Naive thymus-derived CD4-positive, alpha-beta T cell (primary cell): Measurements from ENCODE around the gene BMPR1B. TPM values are rescaled to one million over a fixed set of nuclear protein-coding genes. Genes with fewer than 3 reads are reported as not detected.

Experiments used
- ATAC-seq: fragments of 150-1000 bp; cut with Tn5 transposase; 2 replicates; pipeline ENCODE4 v1.10.0; 2021; ENCODE audit warnings: mild to moderate bottlenecking, moderate library complexity
- CTCF ChIA-PET: fragments of 350-600 bp; sonication (Branson Sonifier 250); formaldehyde crosslinking; loops from one replicate; lab custom pipeline; 2021; ENCODE audit warnings: antibody characterized with exemption; lab: Charles Lee
- POLR2A ChIA-PET: fragments of 350-600 bp; sonication (Branson Sonifier 250); formaldehyde crosslinking; loops from one replicate; lab custom pipeline; 2021; ENCODE audit warnings: antibody characterized with exemption, inconsistent platforms; lab: Charles Lee
- DNase-seq, 9 donors: peaks; one replicate each; pipeline versions ENCODE4 v3.0.0 to v3.0.0-alpha.2; 2020 to 2022; ENCODE audit warnings: mixed read lengths in 1 of 9
- H3K27ac ChIP-seq: one replicate; pipeline ENCODE4 v1.7.0; 2013; ENCODE audit warnings: mild to moderate bottlenecking, low read depth, low read length, moderate library complexity
- H3K27me3 ChIP-seq, 2 donors: one replicate each; pipeline ENCODE4 v1.7.0; 2013; ENCODE audit warnings: low read length in 2 of 2, mild to moderate bottlenecking in 2 of 2, moderate library complexity in 2 of 2; ENCODE audit not compliant: control insufficient read depth in 2 of 2, insufficient read depth in 2 of 2
- H3K36me3 ChIP-seq, 3 experiments: 1 replicate in 2 of 3; 2 replicates in 1 of 3; pipeline ENCODE4 v1.7.0; 2013; ENCODE audit warnings: low read length in 3 of 3, mild to moderate bottlenecking in 3 of 3, moderate library complexity in 1 of 3; ENCODE audit not compliant: insufficient read depth in 3 of 3, control insufficient read depth in 2 of 3
- H3K4me1 ChIP-seq, 2 donors: one replicate each; pipeline ENCODE4 v1.7.0; 2013; ENCODE audit warnings: low read length in 2 of 2, mild to moderate bottlenecking in 2 of 2, moderate library complexity in 1 of 2; ENCODE audit not compliant: control insufficient read depth in 2 of 2, insufficient read depth in 2 of 2
- H3K4me3 ChIP-seq: 2 replicates; pipeline ENCODE4 v1.7.0; 2013; ENCODE audit warnings: mild to moderate bottlenecking, low read length
- H3K9me3 ChIP-seq, 3 experiments: 1 replicate in 2 of 3; 2 replicates in 1 of 3; pipeline ENCODE4 v1.7.0; 2013; ENCODE audit warnings: low read length in 3 of 3; ENCODE audit not compliant: control insufficient read depth in 2 of 3
- H3K27ac Mint-ChIP-seq, 9 donors: one replicate each; pipeline ENCODE4 v1.8.0; 2020 to 2022; ENCODE audit warnings: mixed read lengths in 9 of 9, mild to moderate bottlenecking in 8 of 9, moderate library complexity in 5 of 9, inconsistent platforms in 2 of 9
- H3K27me3 Mint-ChIP-seq, 5 donors: one replicate each; pipeline ENCODE4 v1.8.0; 2021 to 2022; ENCODE audit warnings: mixed read lengths in 5 of 5, mild to moderate bottlenecking in 1 of 5
- H3K36me3 Mint-ChIP-seq, 5 donors: one replicate each; pipeline ENCODE4 v1.8.0; 2020 to 2022; ENCODE audit warnings: mixed read lengths in 5 of 5, mild to moderate bottlenecking in 3 of 5, inconsistent platforms in 1 of 5
- H3K4me1 Mint-ChIP-seq, 7 donors: one replicate each; pipeline ENCODE4 v1.8.0; 2020 to 2022; ENCODE audit warnings: mixed read lengths in 7 of 7, mild to moderate bottlenecking in 3 of 7, inconsistent platforms in 1 of 7
- H3K4me3 Mint-ChIP-seq, 10 donors: one replicate each; pipeline ENCODE4 v1.8.0; 2020 to 2022; ENCODE audit warnings: mild to moderate bottlenecking in 10 of 10, mixed read lengths in 10 of 10, moderate library complexity in 6 of 10, inconsistent platforms in 2 of 10
- H3K9me3 Mint-ChIP-seq, 11 donors: one replicate each; pipeline ENCODE4 v1.8.0; 2020 to 2022; ENCODE audit warnings: mixed read lengths in 11 of 11, mild to moderate bottlenecking in 4 of 11, inconsistent platforms in 1 of 11, moderate library complexity in 1 of 11
- intact Hi-C, 2 donors: fragments of 100-400 bp; cut with micrococcal nuclease; formaldehyde crosslinking; loops; one replicate each; pipeline ENCODE4 v1.15.1; 2023
- polyA plus RNA-seq, 2 donors: library from polyadenylated mRNA; unstranded; fragments of 300-500 nt; fragmentation: Illumina TruSeq; gene quantifications; one replicate each; pipeline ENCODE4 v1.2.3, GENCODE V29; 2021
- total RNA-seq, 6 experiments: library from RNA in 5 of 6; stranded (reverse) in 5 of 6; gene quantifications; 1 replicate in 5 of 6; 2 replicates in 1 of 6; pipeline ENCODE4 v1.2.3 and lab custom pipeline; 2021 to 2026

The BMPR1B gene
- total and polyA plus RNA-seq, 7 experiments from 2014 or later, result 0.07 to 0.14 (median 0.11) TPM; not detected in 3

GRCh38 chr4:95158045-95158444 is 400.3 kb downstream of the BMPR1B start:
- intact Hi-C loops, result loop anchor here (5.0 kb wide), 2 partner anchors 389 to 1994 kb away; partner anchors contain the start of gene UNC5C (in 1 of the 2)
- no peak overlapping the region for H3K4me3 Mint-ChIP-seq
- CTCF ChIA-PET, result interaction anchor here (1.6 kb wide), 1 partner anchor 10 kb away, joined by 5 read pairs; no protein-coding TSS in a partner anchor

DNA sequence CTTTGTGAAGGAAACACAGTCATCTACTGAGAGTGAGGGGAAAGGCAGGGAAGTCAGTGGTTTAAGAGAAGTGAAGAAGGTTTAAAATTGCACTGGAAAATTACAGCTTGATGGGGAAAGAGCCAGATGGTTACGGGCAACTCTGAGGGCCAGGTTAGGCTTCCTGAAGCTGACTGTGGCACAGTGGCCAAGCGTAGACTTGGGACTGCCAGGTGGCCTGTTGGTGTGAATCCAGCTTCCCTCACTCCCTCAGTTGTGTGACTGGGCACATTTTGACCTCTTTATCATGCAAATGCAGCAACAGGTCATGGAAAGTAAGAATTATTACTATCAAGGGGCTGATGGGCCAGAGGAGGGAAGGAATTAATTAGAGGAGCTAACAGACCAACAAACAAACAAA is 400.9 kb downstream of the BMPR1B start:
- DNase-seq (no peak), ATAC-seq (no peak)
- no peak overlapping the region for H3K27ac ChIP-seq
- peak overlapping the region in 1 of 10 donors; percentile 16 for H3K4me3 Mint-ChIP-seq
- H3K27me3 ChIP-seq, result no peaks in the 10 kb centered on the region
- H3K4me1 ChIP-seq, result peaks cover 4 to 11% of the 10 kb centered on the region in 2 donors
- no peaks in the 10 kb centered on the region for H3K9me3 Mint-ChIP-seq
- no peaks in the 10 kb centered on the region for H3K36me3 ChIP-seq
- ChIA-PET POLR2A (no interaction called here), CTCF (interaction anchor here (0.6 to 1.6 kb wide), 3 partner anchors 9 to 1695 kb away, joined by 3 to 5 read pairs (median 3); no protein-coding TSS in a partner anchor)
- peak overlapping the region in 1 of 9 donors; percentile 41 for H3K27ac Mint-ChIP-seq
- H3K9me3 ChIP-seq, result no peaks in the 10 kb centered on the region
- H3K4me3 ChIP-seq, result no peak overlapping the region
- peaks cover 12 to 44% (median 16%) of the 10 kb centered on the region in 7 donors for H3K4me1 Mint-ChIP-seq
- peaks cover 0 to 1% (median 0%) of the 10 kb centered on the region in 5 donors for H3K36me3 Mint-ChIP-seq
- peaks cover 0 to 41% (median 0%) of the 10 kb centered on the region in 5 donors for H3K27me3 Mint-ChIP-seq
- intact Hi-C loops, result loop anchor here (5.0 kb wide), 2 partner anchors 389 to 1994 kb away; partner anchors contain the start of gene UNC5C (in 1 of the 2)

More at GRCh38 chr4:95158045-95158444, 400.3 kb downstream of the BMPR1B start:
- no peak overlapping the region for H3K27ac ChIP-seq
- H3K9me3 Mint-ChIP-seq, result no peaks in the 10 kb centered on the region
- no peak for ATAC-seq
- no peaks in the 10 kb centered on the region for H3K36me3 ChIP-seq
- no peak overlapping the region for H3K27ac Mint-ChIP-seq
- H3K9me3 ChIP-seq, result no peaks in the 10 kb centered on the region
- peaks cover 4 to 11% of the 10 kb centered on the region in 2 donors for H3K4me1 ChIP-seq
- POLR2A ChIA-PET, result no interaction called here
- H3K27me3 ChIP-seq, result no peaks in the 10 kb centered on the region
- peaks cover 0 to 45% (median 0%) of the 10 kb centered on the region in 5 donors for H3K27me3 Mint-ChIP-seq
- H3K4me1 Mint-ChIP-seq, result peaks cover 12 to 44% (median 16%) of the 10 kb centered on the region in 7 donors
- H3K4me3 ChIP-seq, result no peak overlapping the region
- H3K36me3 Mint-ChIP-seq, result peaks cover 0 to 1% (median 0%) of the 10 kb centered on the region in 5 donors
- no peak for DNase-seq

- Mint-ChIP-seq H3K36me3 (peaks cover 0 to 1% (median 0%) of the 10 kb centered on the region in 5 donors), H3K4me1 (peaks cover 12 to 44% (median 16%) of the 10 kb centered on the region in 7 donors), H3K4me3 (no peak overlapping the region), H3K9me3 (no peaks in the 10 kb centered on the region), H3K27me3 (peaks cover 0 to 39% (median 0%) of the 10 kb centered on the region in 5 donors), H3K27ac (peak overlapping the region in 2 of 9 donors; percentile 12 to 42)
- intact Hi-C loops, result loop anchor here (5.0 kb wide), 2 partner anchors 388 to 1993 kb away; partner anchors contain the start of gene UNC5C (in 1 of the 2)
- Histone ChIP-seq H3K9me3 (no peaks in the 10 kb centered on the region), H3K4me3 (no peak overlapping the region), H3K36me3 (no peaks in the 10 kb centered on the region), H3K4me1 (peaks cover 4 to 11% of the 10 kb centered on the region in 2 donors), H3K27me3 (no peaks in the 10 kb centered on the region), H3K27ac (no peak overlapping the region)
- ATAC-seq, result no peak
- CTCF ChIA-PET, result interaction anchor here (0.6 to 1.6 kb wide), 3 partner anchors 8 to 1694 kb away, joined by 3 to 5 read pairs (median 3); no protein-coding TSS in a partner anchor
- POLR2A ChIA-PET, result no interaction called here
- no peak for DNase-seq
Measured at GRCh38 chr4:95159384-95159783, 401.6 kb downstream of the BMPR1B start.

DNA sequence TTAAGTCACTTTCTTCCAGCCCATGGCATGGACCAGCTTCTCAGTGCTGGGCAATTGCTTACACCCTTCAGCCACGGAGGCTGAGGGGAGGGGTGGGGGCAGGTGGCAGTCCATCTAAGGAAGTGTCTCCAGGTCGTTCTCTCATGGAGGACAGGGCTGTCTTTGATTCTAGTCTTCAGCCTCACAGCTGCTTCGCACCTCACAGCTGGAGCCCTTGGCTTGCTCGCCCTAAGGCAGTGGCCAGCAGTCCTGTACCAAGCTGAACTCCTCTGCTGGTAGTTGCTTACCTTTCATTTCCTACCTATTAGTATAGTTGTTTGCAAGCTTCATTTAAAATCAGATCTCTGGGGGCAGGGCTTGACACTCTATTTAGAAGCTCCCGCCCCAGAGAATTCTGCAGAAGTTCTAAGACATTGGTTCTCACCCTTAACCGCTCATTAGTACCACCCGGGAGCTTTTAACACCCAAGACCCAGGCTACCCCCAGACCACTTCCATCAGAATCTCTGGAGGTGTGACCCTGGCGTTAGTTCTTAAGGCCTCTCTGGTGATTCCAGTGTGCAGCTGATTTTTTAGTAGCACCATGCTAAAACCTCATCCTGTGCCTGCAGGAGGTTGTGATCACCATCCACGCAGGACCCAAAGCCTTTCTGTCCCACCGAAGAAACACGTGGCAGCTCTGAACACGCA is 404.2 kb downstream of the BMPR1B start:
- no peak overlapping the region for H3K27ac ChIP-seq
- ChIA-PET CTCF (interaction anchor here (1.5 kb wide), 1 partner anchor 13 kb away, joined by 4 read pairs; no protein-coding TSS in a partner anchor), POLR2A (no interaction called here)
- H3K4me3 ChIP-seq, result no peak overlapping the region
- no peaks in the 10 kb centered on the region for H3K9me3 ChIP-seq
- H3K4me1 ChIP-seq, result no peaks in the 10 kb centered on the region
- Mint-ChIP-seq H3K4me1 (peaks cover 0 to 25% (median 4%) of the 10 kb centered on the region in 7 donors), H3K36me3 (no peaks in the 10 kb centered on the region), H3K27me3 (peaks cover 0 to 36% (median 0%) of the 10 kb centered on the region in 5 donors), H3K27ac (no peak overlapping the region), H3K9me3 (no peaks in the 10 kb centered on the region), H3K4me3 (no peak overlapping the region)
- no peaks in the 10 kb centered on the region for H3K36me3 ChIP-seq
- no peaks in the 10 kb centered on the region for H3K27me3 ChIP-seq
- no peak for ATAC-seq
- intact Hi-C loops, result loop anchor here in 1 of 2 donors (10.0 kb wide), 1 partner anchor 383 kb away; the partner anchor contains the start of gene UNC5C
- no peak for DNase-seq

- ATAC-seq (no peak), DNase-seq (no peak)
- peaks cover 0 to 37% (median 0%) of the 10 kb centered on the region in 5 donors for H3K27me3 Mint-ChIP-seq
- POLR2A ChIA-PET, result interaction anchor here (0.6 kb wide), 1 partner anchor 77 kb away, joined by 4 read pairs; no protein-coding TSS in a partner anchor
- H3K4me3 ChIP-seq, result no peak overlapping the region
- no peak overlapping the region for H3K27ac ChIP-seq
- no peaks in the 10 kb centered on the region for H3K9me3 ChIP-seq
- H3K4me3 Mint-ChIP-seq, result no peak overlapping the region
- intact Hi-C loops, result loop anchor here in 1 of 2 donors (10.0 kb wide), 1 partner anchor 382 kb away; the partner anchor contains the start of gene UNC5C
- no peaks in the 10 kb centered on the region for H3K4me1 ChIP-seq
- peaks cover 0 to 25% (median 2%) of the 10 kb centered on the region in 7 donors for H3K4me1 Mint-ChIP-seq
- H3K27ac Mint-ChIP-seq, result peak overlapping the region in 1 of 9 donors; percentile 60
- H3K27me3 ChIP-seq, result no peaks in the 10 kb centered on the region
- CTCF ChIA-PET, result interaction anchor here (1.5 kb wide), 1 partner anchor 14 kb away, joined by 4 read pairs; no protein-coding TSS in a partner anchor
- no peaks in the 10 kb centered on the region for H3K36me3 Mint-ChIP-seq
- no peaks in the 10 kb centered on the region for H3K36me3 ChIP-seq
- H3K9me3 Mint-ChIP-seq, result no peaks in the 10 kb centered on the region
Measured at GRCh38 chr4:95162867-95163266, 405.1 kb downstream of the BMPR1B start.

DNA sequence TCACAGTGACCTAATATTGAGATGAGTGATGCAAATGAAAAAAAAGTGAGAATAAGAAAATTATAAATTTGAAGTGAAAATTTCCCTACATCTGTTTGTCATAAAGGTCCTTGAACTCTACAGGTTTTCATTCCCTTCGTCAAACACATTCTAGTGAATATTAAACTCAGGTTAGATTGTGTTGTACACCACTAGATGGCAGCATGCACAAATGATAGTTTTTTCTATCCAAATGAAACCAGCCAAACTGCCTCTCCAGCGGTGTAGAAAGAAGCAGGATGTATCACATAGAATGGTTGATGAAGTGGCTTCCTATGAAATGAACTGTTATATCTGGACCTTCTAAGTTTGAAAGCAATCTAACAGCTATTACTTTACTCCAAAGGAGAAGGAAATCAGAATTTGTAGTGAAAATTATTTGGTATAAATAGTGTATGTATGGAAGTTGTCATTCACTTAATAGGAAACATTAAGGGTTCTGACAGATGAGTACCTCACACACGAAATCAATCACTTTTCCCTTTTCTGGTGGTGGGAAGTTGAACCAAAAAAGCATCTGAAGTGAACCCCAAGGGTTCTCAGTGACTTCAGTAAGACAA is 408.3 kb downstream of the BMPR1B start:
- Mint-ChIP-seq H3K9me3 (no peaks in the 10 kb centered on the region), H3K27ac (no peak overlapping the region), H3K4me3 (no peak overlapping the region), H3K27me3 (peaks cover 0 to 11% (median 0%) of the 10 kb centered on the region in 5 donors), H3K36me3 (no peaks in the 10 kb centered on the region), H3K4me1 (peaks cover 0 to 6% (median 0%) of the 10 kb centered on the region in 7 donors)
- no peaks in the 10 kb centered on the region for H3K36me3 ChIP-seq
- H3K4me1 ChIP-seq, result no peaks in the 10 kb centered on the region
- no peak overlapping the region for H3K27ac ChIP-seq
- H3K9me3 ChIP-seq, result no peaks in the 10 kb centered on the region
- ATAC-seq, result peak; percentile 81
- ChIA-PET POLR2A (no interaction called here), CTCF (interaction anchor here (1.7 kb wide), 1 partner anchor 39 kb away, joined by 6 read pairs; no protein-coding TSS in a partner anchor)
- intact Hi-C loops, result loop anchor here (1.0 to 10.0 kb wide), 9 partner anchors 10 to 1986 kb away; partner anchors contain the start of gene UNC5C (in 1 of the 2)
- DNase-seq, result peak in 7 of 9 donors; percentile 36 to 76 (median 64)
- no peak overlapping the region for H3K4me3 ChIP-seq
- no peaks in the 10 kb centered on the region for H3K27me3 ChIP-seq
